WI38 (cell line): ENCODE measurements around the gene CTSA.

Experiments
- H3K4me3 ChIP-seq: 2 replicates; pipeline ENCODE4 v1.5.1; 2011; ENCODE audit warnings: low read depth, mild to moderate bottlenecking, control low read depth, low read length
- CTCF ChIP-seq: IDR thresholded peaks from 2 replicates; pipeline ENCODE4 v1.5.1; 2012; ENCODE audit warnings: low read depth, mild to moderate bottlenecking, control low read depth, low read length

The CTSA gene

GRCh38 chr20:45890077-45890984 is 804 bp upstream of the CTSA start:
- TF ChIP-seq CTCF: peak; percentile 71
- H3K4me3 ChIP-seq: peak overlapping the region; percentile 83

- peak overlapping the region; percentile 83 for H3K4me3 ChIP-seq
- TF ChIP-seq CTCF: no peak
Measured at GRCh38 chr20:45892049-45892825, 1.1 kb downstream of the CTSA start.

- no peak for TF ChIP-seq CTCF
- H3K4me3 ChIP-seq: no peak overlapping the region
Measured at GRCh38 chr20:45892828-45893500, 1.8 kb downstream of the CTSA start.

- H3K4me3 ChIP-seq: no peak overlapping the region
- no peak for TF ChIP-seq CTCF
Measured at GRCh38 chr20:45893831-45894230, 2.7 kb downstream of the CTSA start.

- no peak overlapping the region for H3K4me3 ChIP-seq
- TF ChIP-seq CTCF: no peak
Measured at GRCh38 chr20:45894797-45895196, 3.7 kb downstream of the CTSA start.

GRCh38 chr20:45896641-45897161 is 5.6 kb downstream of the CTSA start:
- TF ChIP-seq CTCF: no peak
- H3K4me3 ChIP-seq: no peak overlapping the region
